OCI-M2 (cell line): ENCODE data around the gene LRRN4CL.
"Not testable (repeated sequence)": the region's sequence is repeated elsewhere in the genome, so short reads cannot be mapped to it uniquely, and the experiment has no call there.

Experiments
- DNase-seq: peaks from one replicate; lab custom pipeline; 2025; ENCODE audit not compliant: unreplicated experiment; lab: John Stamatoyannopoulos, UW

Gene LRRN4CL

GRCh38 chr11:62677156-62677555, 12.2 kb downstream of the LRRN4CL start:
- no peak for DNase-seq

GRCh38 chr11:62676698-62677097, 12.6 kb downstream of the LRRN4CL start:
- DNase-seq = no peak

- DNase-seq = not testable (repeated sequence)
These were observed 13.9 kb downstream of the LRRN4CL start for GRCh38 chr11:62675415-62675814.

GRCh38 chr11:62673196-62673525, 16.2 kb downstream of the LRRN4CL start:
- no peak for DNase-seq

GRCh38 chr11:62671608-62672389, 17.5 kb downstream of the LRRN4CL start, which contains the start of the genes LBHD1 and UQCC3:
LBHD1 (minus strand) TSS chr11:62672267; CDS start chr11:62670031, 2,236 bp downstream.
UQCC3 (plus strand) TSS chr11:62671673; CDS start chr11:62671746, 73 bp downstream.
- DNase-seq = peak; percentile 81

GRCh38 chr11:62671236-62671607, 18.1 kb downstream of the LRRN4CL start:
- DNase-seq = no peak

- DNase-seq = no peak
These were observed 19.7 kb downstream of the LRRN4CL start for GRCh38 chr11:62669420-62670161.

GRCh38 chr11:62667460-62667859, 21.9 kb downstream of the LRRN4CL start:
- DNase-seq = no peak

GRCh38 chr11:62666259-62666926, 22.9 kb downstream of the LRRN4CL start:
- DNase-seq = no peak

GRCh38 chr11:62665599-62666258, 23.6 kb downstream of the LRRN4CL start:
- DNase-seq = no peak

- peak; percentile 79 for DNase-seq
These were observed 24.2 kb downstream of the LRRN4CL start, which contains the start of the genes C11orf98 and CSKMT for GRCh38 chr11:62665075-62665598. C11orf98 (minus strand) TSS chr11:62665210; CDS start chr11:62665169, 41 bp downstream. CSKMT (plus strand) TSS chr11:62665312; CDS start chr11:62665880, 568 bp downstream.

GRCh38 chr11:62664405-62665074, 24.8 kb downstream of the LRRN4CL start:
- DNase-seq = no peak

- no peak for DNase-seq
These were observed 32.4 kb downstream of the LRRN4CL start for GRCh38 chr11:62656796-62657429.

GRCh38 chr11:62654297-62654696, 35.0 kb downstream of the LRRN4CL start:
- no peak for DNase-seq

- DNase-seq = no peak
These were observed 36.9 kb downstream of the LRRN4CL start for GRCh38 chr11:62652161-62653006.

GRCh38 chr11:62650283-62650682, 39.0 kb downstream of the LRRN4CL start:
- not testable (repeated sequence) for DNase-seq

- no peak for DNase-seq
These were observed 39.8 kb downstream of the LRRN4CL start for GRCh38 chr11:62649486-62649885.

- DNase-seq = no peak
These were observed 40.4 kb downstream of the LRRN4CL start for GRCh38 chr11:62648967-62649364.
